ENCODE results near the gene RASEF.
"Not testable (repeated sequence)": the region's sequence is repeated elsewhere in the genome, so short reads cannot be mapped to it uniquely, and the experiment has no call there.

The RASEF gene

GRCh38 chr9:82969291-82969690 lies 93.7 kb downstream of the RASEF start:
- DNase-seq = no peak

GRCh38 chr9:82968816-82969215 lies 94.1 kb downstream of the RASEF start:
- DNase-seq = no peak

GRCh38 chr9:82968388-82968787 lies 94.6 kb downstream of the RASEF start:
- no peak for DNase-seq

- no peak for DNase-seq
Observed at GRCh38 chr9:82961504-82962125, 101.3 kb downstream of the RASEF start.

- DNase-seq = no peak
Observed at GRCh38 chr9:82957529-82958379, 105.2 kb downstream of the RASEF start.

- no peak for DNase-seq
Observed at GRCh38 chr9:82949203-82949602, 113.7 kb downstream of the RASEF start.

GRCh38 chr9:82940376-82940775 lies 122.6 kb downstream of the RASEF start:
- DNase-seq = no peak

- DNase-seq = no peak
Observed at GRCh38 chr9:82939451-82939850, 123.5 kb downstream of the RASEF start.

- no peak for DNase-seq
Observed at GRCh38 chr9:82938426-82939218, 124.3 kb downstream of the RASEF start.

GRCh38 chr9:82936561-82936960 lies 126.4 kb downstream of the RASEF start:
- not testable (repeated sequence) for DNase-seq

- no peak for DNase-seq
Observed at GRCh38 chr9:82934949-82935348, 128.0 kb downstream of the RASEF start.

GRCh38 chr9:82934025-82934424 lies 128.9 kb downstream of the RASEF start:
- not testable (repeated sequence) for DNase-seq

- DNase-seq = no peak
Observed at GRCh38 chr9:82930116-82930515, 132.8 kb downstream of the RASEF start.
